Coronary artery (tissue), 2 donors: Measurements from ENCODE around the gene KRT38.

Experiments
- DNase-seq: peaks from one replicate; pipeline ENCODE4 v3.0.0-alpha.2; 2017; ENCODE audit warnings: low spot score
- H3K27ac ChIP-seq, 2 donors: fragments of 200-600 bp; sonication (generic); one replicate each; pipeline ENCODE4 v1.5.1; 2016 to 2019
- H3K4me3 ChIP-seq: fragments of 200-600 bp; sonication (generic); 2 replicates; pipeline ENCODE4 v1.5.1; 2016; ENCODE audit warnings: mild to moderate bottlenecking, moderate library complexity
- CTCF ChIP-seq: fragments of 200-600 bp; sonication (generic); IDR thresholded peaks from one replicate; pipeline ENCODE4 v1.5.1; 2019; ENCODE audit warnings: antibody characterized with exemption

Gene KRT38

GRCh38 chr17:41462705-41463104 is 21.9 kb upstream of the KRT38 start:
- TF ChIP-seq CTCF, result no peak
- no peak overlapping the region for H3K4me3 ChIP-seq
- H3K27ac ChIP-seq, result no peak overlapping the region
- no peak for DNase-seq

GRCh38 chr17:41457676-41458075 is 16.9 kb upstream of the KRT38 start:
- no peak for DNase-seq
- H3K27ac ChIP-seq, result no peak overlapping the region
- TF ChIP-seq CTCF, result no peak

GRCh38 chr17:41456204-41456603 is 15.4 kb upstream of the KRT38 start:
- H3K27ac ChIP-seq, result no peak overlapping the region
- H3K4me3 ChIP-seq, result no peak overlapping the region
- no peak for TF ChIP-seq CTCF
- DNase-seq, result no peak

More at GRCh38 chr17:41457676-41458075, 16.9 kb upstream of the KRT38 start:
- no peak overlapping the region for H3K4me3 ChIP-seq

GRCh38 chr17:41455236-41455635 is 14.5 kb upstream of the KRT38 start:
- no peak overlapping the region for H3K27ac ChIP-seq
- DNase-seq, result no peak
- H3K4me3 ChIP-seq, result no peak overlapping the region
- TF ChIP-seq CTCF, result no peak

GRCh38 chr17:41453066-41453465 is 12.3 kb upstream of the KRT38 start:
- no peak for DNase-seq
- Histone ChIP-seq H3K4me3 (no peak overlapping the region), H3K27ac (no peak overlapping the region)
- TF ChIP-seq CTCF, result no peak

- DNase-seq, result no peak
- no peak for TF ChIP-seq CTCF
- H3K4me3 ChIP-seq, result no peak overlapping the region
- H3K27ac ChIP-seq, result no peak overlapping the region
Measured at GRCh38 chr17:41452281-41452680, 11.5 kb upstream of the KRT38 start.

- no peak overlapping the region for H3K4me3 ChIP-seq
- no peak overlapping the region for H3K27ac ChIP-seq
- DNase-seq, result no peak
- no peak for TF ChIP-seq CTCF
Measured at GRCh38 chr17:41451154-41451728, 10.5 kb upstream of the KRT38 start.
